ENCODE measurements around the gene TMEM50A. TPM values are rescaled to one million over a fixed set of nuclear protein-coding genes. Genes with fewer than 3 reads are reported as not detected.
"Not testable (repeated sequence)": the region's sequence is repeated elsewhere in the genome, so short reads cannot be mapped to it uniquely, and the experiment has no call there.

The TMEM50A gene
- polyA plus RNA-seq, 3 donors, result 101 to 120 (median 113) TPM

DNA sequence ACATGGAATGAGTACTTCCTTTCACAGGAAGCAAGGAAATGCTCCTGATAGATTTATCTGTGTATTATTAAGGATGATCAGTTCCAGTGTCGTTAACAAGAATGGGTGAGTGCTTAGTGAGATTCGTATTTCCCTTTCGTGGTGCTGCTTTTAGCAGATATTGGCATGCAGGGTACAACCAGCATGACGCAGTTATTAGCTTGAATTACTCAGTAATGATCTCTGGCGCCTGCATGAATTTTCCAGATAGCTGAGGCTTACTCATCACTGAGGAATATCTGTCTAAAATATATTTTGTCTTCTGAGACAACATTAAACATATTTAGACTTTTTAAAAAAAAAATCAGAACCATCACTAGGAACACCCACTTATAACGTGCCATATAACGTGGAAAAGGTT, 33.6 kb downstream of the TMEM50A start:
- not testable (repeated sequence) for DNase-seq

DNA sequence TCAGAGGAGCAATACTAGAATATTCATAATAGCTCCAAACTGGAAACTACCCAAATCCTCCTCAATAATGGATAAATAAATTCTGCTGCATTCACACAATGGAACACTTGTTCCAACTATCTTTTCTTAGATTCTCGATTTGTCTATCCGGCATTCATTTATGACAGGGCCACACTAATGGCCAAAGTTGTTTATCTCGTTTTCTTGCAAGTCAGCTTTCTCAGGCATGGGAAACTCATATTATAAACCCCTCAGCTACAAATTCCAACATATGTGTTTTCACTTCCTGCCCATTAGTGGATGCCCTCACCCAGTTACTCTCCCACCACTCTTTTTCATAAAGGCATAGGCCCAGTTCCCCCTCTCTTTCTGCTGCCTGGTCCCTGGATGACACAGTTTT, 40.2 kb downstream of the TMEM50A start:
- DNase-seq, result not testable (repeated sequence)

DNA sequence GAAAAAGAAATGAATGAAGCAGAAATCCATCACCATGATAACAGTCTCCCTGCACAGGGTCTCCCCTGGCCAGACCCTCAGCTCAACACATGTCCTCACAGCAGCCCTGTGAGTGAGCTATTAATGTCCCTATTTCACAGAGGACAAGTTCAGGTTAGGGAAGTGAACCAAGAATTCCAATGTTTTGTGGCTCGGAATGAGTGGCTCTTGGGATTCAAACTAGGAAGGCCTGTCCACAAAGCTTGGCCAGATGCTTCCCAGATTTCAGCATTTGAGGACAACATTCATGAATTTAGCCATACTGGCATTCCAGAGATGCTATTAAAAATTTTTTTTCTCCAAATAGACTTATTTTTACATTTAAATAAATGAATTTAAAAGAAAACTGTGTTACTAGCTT, 44.4 kb downstream of the TMEM50A start:
- DNase-seq, result not testable (repeated sequence)

DNA sequence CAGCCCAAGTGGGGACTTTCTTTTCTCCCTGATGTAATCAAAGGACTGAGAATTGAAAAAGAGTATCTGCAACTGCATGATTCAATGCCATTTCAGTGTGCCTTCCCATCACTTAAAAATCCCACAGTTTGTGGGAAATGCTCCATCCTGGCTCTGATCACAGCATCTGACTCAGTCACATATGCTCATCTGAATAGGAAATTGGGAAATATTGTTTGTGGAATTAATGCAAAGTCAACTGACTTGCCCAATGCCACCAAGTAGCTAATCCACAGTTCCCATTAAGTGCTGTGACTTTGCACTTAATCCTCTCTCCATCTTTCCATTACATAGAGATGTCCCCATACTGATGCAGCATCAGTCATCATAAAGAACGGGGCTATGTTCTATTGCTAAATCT, 45.0 kb downstream of the TMEM50A start:
- DNase-seq, result not testable (repeated sequence)

DNA sequence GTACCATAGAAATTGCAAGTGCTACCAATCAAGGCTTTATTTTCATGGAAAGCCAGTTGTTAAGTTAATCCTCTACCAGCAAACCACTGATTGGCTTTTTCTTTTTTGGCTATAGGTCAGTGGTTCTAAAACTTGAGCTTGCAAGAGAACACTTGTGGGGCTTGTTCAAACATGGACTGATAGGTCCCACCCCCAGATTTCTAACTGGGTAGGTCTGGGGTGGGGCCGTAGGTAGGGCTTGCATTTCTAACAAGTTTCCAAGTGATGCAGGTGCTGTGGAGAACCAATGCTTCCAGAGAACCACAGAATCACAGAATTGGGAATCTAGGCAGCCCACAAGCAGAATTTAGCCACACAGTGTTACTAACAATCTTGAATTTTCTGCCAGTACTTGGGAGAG, 45.7 kb downstream of the TMEM50A start:
- not testable (repeated sequence) for DNase-seq

DNA sequence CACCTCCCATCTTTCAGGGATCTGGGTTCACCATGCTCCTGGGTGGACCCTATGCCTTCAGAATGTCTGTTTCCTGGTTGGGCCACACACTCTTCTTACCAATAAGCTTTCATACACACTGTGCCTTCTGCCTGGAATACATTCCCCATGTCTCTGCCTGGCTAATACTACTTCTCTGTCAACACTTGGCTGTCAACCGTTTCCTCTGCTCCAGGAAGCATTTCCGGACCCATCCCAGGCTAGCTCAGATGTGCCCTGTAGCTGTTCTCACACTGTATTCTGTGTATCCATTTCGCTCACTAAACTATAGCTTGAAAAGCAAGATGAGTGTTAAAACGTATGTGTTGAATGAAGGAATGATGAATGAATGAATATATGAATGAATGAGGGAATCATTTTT, 49.0 kb downstream of the TMEM50A start:
- DNase-seq, result not testable (repeated sequence)

DNA sequence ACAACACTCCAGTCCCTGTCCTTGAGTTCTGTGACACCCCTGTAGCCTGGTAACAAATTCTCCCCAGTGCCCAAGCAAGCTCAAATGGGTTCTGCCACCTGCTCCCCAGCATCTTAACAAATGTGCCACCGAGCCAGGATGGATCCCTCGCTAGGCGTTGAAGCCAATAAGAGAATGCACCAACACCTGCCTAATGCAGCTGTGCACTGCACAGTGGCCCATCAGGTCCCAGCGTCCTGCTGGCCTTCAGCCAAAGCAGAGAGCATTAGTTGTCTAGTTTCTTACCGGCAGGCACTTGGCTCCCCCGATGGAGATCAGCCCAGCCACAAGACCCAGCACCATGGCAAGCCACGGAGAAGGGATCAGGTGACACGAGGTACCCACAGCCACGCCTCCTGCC, 50.6 kb downstream of the TMEM50A start:
- DNase-seq, result not testable (repeated sequence)

DNA sequence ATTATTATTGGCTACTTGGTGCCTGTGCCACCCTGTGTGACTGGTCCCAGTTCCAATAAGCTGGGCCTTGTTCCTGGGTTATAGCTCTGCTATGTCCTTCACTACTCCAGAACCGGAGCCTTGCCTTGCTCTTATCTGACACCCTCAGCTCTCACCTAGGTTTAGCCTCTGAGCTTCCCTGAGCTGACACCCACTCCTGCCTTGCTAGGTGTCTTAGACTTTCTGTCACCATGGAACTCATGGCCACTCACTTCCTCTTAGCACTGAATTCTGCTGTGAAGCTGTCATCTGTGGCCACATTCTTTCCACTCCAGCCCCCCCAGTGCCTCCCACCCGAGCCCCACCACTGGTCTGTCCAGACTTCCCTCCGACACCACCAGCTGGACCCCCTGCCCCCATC, 51.6 kb downstream of the TMEM50A start:
- not testable (repeated sequence) for DNase-seq

DNA sequence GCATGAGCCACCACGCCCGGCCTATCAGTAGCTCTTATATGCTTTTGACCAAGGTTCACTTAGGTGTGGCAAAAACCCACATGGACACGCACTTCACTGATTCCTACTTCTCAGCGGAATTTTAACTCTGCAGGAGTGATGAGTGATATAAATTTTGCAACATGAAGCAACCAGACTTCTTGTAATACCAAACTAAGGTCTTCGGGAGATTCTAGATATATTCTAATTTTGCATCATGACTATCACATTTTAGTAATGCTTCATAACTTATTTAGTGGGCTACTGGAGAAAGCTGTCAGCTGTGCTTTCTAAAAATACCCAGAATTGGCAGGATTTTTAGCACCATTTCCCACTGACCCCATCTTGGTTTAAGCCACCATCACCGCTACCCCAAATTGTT, 54.7 kb downstream of the TMEM50A start:
- DNase-seq, result no peak

DNA sequence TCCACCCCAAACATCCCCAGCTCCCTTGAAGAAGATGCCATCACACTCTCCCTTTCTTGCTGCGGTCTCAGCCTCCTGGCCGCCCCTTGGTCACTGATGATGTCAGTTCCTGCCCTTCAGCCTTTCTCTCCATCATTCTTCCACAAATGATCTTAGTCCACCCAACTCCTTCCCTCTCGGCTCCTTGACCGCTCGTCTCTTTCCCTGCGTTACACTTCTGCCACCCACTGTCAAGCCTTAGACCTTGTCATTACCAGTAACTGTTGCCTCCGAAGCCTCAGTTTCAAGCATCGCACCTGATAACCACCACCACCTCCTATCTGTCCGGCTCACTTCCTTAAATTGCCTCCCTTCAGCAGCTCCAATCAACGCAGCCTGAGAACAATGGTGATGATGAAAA, 59.4 kb downstream of the TMEM50A start:
- not testable (repeated sequence) for DNase-seq

DNA sequence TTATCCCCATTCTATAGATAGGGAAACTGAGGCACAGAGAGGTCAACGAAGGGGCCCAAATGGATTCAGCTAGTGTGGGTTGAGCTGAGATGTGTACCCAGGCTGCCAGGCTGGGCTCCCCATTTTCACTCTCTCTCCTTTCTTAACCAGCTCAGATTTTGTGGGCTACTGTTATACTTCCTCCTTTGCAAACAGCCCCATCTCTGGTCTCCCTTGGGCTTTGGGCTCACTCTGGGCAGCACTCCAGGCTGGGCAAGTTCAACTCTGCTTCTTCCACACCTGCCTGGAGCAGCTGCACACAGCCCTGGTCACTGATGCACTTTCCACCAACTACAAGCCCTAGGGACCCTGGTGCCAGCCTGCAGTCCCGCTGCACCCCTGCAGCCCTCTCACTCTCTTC, 59.9 kb downstream of the TMEM50A start:
- not testable (repeated sequence) for DNase-seq

DNA sequence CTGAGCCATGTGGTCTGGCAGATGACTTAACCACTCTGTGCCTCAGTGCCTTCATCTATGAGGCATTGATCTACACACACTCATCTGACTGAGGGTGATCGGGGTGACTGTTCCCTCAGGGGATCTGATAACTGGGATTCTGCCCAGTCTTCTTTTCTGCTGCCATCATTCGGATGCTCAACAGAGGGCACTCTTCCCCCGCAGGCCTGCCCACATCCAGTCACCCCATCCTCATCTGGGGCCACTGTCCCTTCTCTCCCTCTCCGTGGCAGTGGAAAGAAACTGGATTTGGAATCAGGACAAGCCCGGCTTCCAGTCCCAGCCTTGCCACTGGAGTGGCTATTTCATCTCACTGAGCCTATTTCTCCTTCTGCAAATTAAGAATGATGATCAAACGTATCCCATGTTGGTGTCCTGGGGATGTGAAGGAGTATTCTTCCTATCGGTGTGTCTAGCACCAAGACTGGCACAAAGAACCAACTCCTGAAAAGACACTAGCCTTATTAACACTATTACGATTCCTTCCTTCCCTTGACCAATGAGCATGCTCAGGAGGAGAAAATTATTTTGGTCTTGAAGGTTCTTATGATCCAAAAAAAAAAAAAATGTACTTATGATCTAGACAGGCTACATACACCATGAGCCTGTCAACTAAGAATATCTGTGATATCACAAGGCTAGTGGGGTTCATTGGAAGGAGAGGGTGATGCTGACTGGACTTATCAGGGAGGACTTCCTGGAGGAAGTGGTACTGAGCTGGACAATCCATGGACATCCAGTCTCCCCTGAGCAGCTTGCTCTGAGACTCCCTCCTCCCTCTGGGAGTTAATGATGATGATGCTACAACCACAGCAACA, 65.0 kb downstream of the TMEM50A start:
- DNase-seq, result not testable (repeated sequence)

DNA sequence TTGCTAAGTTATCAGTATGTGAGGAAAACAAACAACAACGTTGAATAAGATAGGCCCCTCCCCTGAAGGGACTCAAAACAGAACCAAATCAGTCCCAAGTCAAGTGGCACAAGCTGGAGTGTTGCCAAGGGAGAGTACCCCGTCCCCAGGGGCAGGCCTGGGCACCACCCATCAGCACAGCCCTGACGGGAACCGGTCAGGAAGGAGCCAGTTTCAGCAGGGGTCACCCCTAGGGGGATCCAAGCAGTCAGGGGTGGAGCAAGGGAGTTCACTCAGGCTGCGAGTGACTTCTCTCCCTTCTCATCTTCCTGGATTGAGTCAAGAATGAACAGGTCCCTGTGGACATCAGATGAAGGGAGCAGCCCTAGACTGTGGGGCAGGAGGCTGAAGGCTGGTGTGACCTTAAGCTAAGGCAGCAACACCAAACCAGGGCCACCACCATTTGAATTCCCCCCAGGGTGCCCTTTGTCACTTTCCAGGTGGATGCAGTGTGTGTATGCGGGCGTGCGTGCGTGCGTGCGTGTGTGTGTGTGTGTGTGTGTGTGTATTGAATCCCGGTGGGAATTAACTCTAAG, 67.7 kb downstream of the TMEM50A start:
- DNase-seq, result not testable (repeated sequence)

DNA sequence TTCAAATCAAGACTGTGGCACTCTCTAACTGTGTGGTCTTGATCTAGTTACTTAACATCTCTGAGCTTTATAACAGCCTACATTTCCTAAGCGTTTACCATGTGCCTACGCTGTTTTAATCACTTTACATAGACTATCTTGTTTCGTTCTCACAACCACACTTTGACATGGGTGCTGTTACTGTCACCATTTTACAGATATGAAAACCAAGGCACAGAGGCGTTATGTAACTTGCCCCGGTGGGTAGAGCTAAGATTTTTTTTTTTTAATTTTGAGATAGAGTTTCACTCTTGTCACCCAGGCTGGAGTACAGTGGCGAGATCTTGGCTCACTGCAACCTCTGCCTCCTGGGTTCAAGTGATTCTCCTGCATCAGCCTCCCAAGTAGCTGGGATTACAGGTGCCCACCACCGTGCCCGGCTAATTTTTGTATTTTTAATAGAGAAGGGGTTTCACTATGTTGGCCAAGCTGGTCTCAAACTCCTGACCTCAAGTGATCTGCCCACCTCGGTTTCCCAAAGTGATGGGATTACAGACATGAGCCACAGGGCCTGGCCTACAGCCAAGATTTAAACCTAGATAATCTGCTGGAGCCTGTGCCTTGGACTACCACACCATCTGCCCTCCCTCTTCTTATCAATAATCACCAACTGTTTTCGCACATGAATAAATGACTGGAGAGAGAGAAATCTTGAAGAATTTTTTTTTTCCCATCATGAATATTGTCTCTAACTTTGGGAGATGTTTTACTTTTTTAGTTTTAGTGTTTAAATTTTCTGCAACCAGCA, 71.7 kb downstream of the TMEM50A start:
- DNase-seq, result not testable (repeated sequence)

Other genes with a start within 250 kb of the TMEM50A start
- 100 to 1,000 TPM in 1 of 3 donors, 10 to 100 TPM in 2; 95.4 to 110 (median 95.7) TPM for gene SYF2, start 105.8 kb upstream of the TMEM50A start, polyA plus RNA-seq (ENCODE audit: insufficient read length in 3 of 3)
- gene RSRP1, start 90.9 kb upstream of the TMEM50A start, polyA plus RNA-seq (ENCODE audit: insufficient read length in 3 of 3), result 100 to 1,000 TPM; 117 to 229 (median 189) TPM
- gene RHD, start 65.8 kb upstream of the TMEM50A start, polyA plus RNA-seq (ENCODE audit: insufficient read length in 3 of 3), result 1 to 10 TPM in 2 of 3 donors, under 1 TPM in 1; 0.94 to 2.1 (median 1.1) TPM
- gene RHCE, start 82.5 kb downstream of the TMEM50A start, polyA plus RNA-seq (ENCODE audit: insufficient read length in 3 of 3), result 1 to 10 TPM in 2 of 3 donors, under 1 TPM in 1; 0.77 to 1.3 (median 1.1) TPM
- 10 to 100 TPM; 24.3 to 28.3 (median 25.0) TPM for gene MACO1, start 92.6 kb downstream of the TMEM50A start, polyA plus RNA-seq (ENCODE audit: insufficient read length in 3 of 3)
- gene LDLRAP1, start 205.3 kb downstream of the TMEM50A start, polyA plus RNA-seq (ENCODE audit: insufficient read length in 3 of 3), result 10 to 100 TPM; 13.1 to 15.9 (median 13.8) TPM

All from renal pelvis (tissue), 4 donors.